Activated CD8-positive, alpha-beta T cell treated with anti-CD3 and anti-CD28 coated beads, Interleukin-2, amount 10 ng/mL, durations not matched to agents 7 days and 5 days (primary cell): ENCODE measurements around the gene KYAT1. TPM values are rescaled to one million over a fixed set of nuclear protein-coding genes. Genes with fewer than 3 reads are reported as not detected.
A peak's percentile ranks its signal among the peaks of the same experiment; 100 is the strongest.

Experiments
- ATAC-seq: fragments of 150-1000 bp; cut with Tn5 transposase; one replicate; pipeline ENCODE4 v1.10.0; 2021; ENCODE audit warnings: moderate library complexity
- CTCF ChIA-PET: fragments of 350-600 bp; sonication (Branson Sonifier 250); formaldehyde crosslinking; loops from one replicate; lab custom pipeline; 2021; ENCODE audit warnings: antibody characterized with exemption; lab: Charles Lee
- POLR2A ChIA-PET: fragments of 350-600 bp; sonication (Branson Sonifier 250); formaldehyde crosslinking; loops from one replicate; lab custom pipeline; 2021; ENCODE audit warnings: antibody characterized with exemption; lab: Charles Lee
- DNase-seq: peaks from one replicate; pipeline ENCODE4 v3.0.0-alpha.2; 2020
- H3K27ac Mint-ChIP-seq: one replicate; pipeline ENCODE4 v1.8.0; 2021; ENCODE audit warnings: mild to moderate bottlenecking, mixed read lengths
- H3K27me3 Mint-ChIP-seq: one replicate; pipeline ENCODE4 v1.8.0; 2021; ENCODE audit warnings: low read depth, mixed read lengths
- H3K36me3 Mint-ChIP-seq: one replicate; pipeline ENCODE4 v1.8.0; 2021; ENCODE audit warnings: low read depth, mixed read lengths
- H3K4me1 Mint-ChIP-seq: one replicate; pipeline ENCODE4 v1.8.0; 2021; ENCODE audit warnings: low read depth, mixed read lengths
- H3K4me3 Mint-ChIP-seq: one replicate; pipeline ENCODE4 v1.8.0; 2021; ENCODE audit warnings: mild to moderate bottlenecking, mixed read lengths
- H3K9me3 Mint-ChIP-seq: one replicate; pipeline ENCODE4 v1.8.0; 2022; ENCODE audit warnings: mixed read lengths; ENCODE audit not compliant: insufficient read depth
- total RNA-seq, 2 experiments: library from RNA; stranded (reverse); gene quantifications; one replicate each; pipeline ENCODE4 v1.2.3, GENCODE V29; 2021

KYAT1 gene
- total RNA-seq, 2 experiments from 2014 or later, result 12.6 to 13.0 TPM

GRCh38 chr9:128787659-128788058 lies 94.1 kb downstream of the KYAT1 start:
- CTCF ChIA-PET, result interaction anchor here (1.6 to 2.5 kb wide), 2 partner anchors 17 to 30 kb away, joined by 10 to 20 read pairs; partner anchors contain the start of gene ENDOG
- POLR2A ChIA-PET, result interaction anchor here (1.5 to 1.6 kb wide), 3 partner anchors 15 to 31 kb away, joined by 6 to 10 read pairs (median 7); partner anchors contain the start of gene ENDOG
- H3K27ac Mint-ChIP-seq, result peak overlapping the region; percentile 89
- H3K4me3 Mint-ChIP-seq, result peak overlapping the region; percentile 95
- DNase-seq (peak; percentile 28), ATAC-seq (no peak)
- peaks cover 21% of the 10 kb centered on the region for H3K4me1 Mint-ChIP-seq
- peaks cover 13% of the 10 kb centered on the region for H3K36me3 Mint-ChIP-seq
- H3K9me3 Mint-ChIP-seq, result no peaks in the 10 kb centered on the region
- no peaks in the 10 kb centered on the region for H3K27me3 Mint-ChIP-seq

GRCh38 chr9:128786681-128787601 lies 94.8 kb downstream of the KYAT1 start, which contains the start of gene TBC1D13:
Gene TBC1D13 (plus strand): TSS chr9:128787253. CDS start chr9:128787354, 101 bp downstream.
- H3K36me3 Mint-ChIP-seq, result peaks cover 10% of the 10 kb centered on the region
- no peaks in the 10 kb centered on the region for H3K27me3 Mint-ChIP-seq
- ATAC-seq (peak; percentile 98), DNase-seq (peak; percentile 91)
- no peaks in the 10 kb centered on the region for H3K9me3 Mint-ChIP-seq
- ChIA-PET CTCF (no interaction called here), POLR2A (interaction anchor here (0.6 to 1.5 kb wide), 3 partner anchors 15 to 31 kb away, joined by 3 to 6 read pairs (median 4); partner anchors contain the start of gene ENDOG)
- H3K4me1 Mint-ChIP-seq, result peaks cover 21% of the 10 kb centered on the region
- peak within 1 kb of the TSS; percentile 95 for H3K4me3 Mint-ChIP-seq
- peak within 1 kb of the TSS; percentile 89 for H3K27ac Mint-ChIP-seq

- ChIA-PET POLR2A (interaction anchor here (1.2 kb wide), 1 partner anchor 33 kb away, joined by 4 read pairs; the partner anchor contains the start of gene ENDOG), CTCF (no interaction called here)
- ATAC-seq (no peak), DNase-seq (no peak)
- no peaks in the 10 kb centered on the region for H3K9me3 Mint-ChIP-seq
- H3K27ac Mint-ChIP-seq, result no peak overlapping the region
- H3K4me1 Mint-ChIP-seq, result peaks cover 25% of the 10 kb centered on the region
- H3K4me3 Mint-ChIP-seq, result no peak overlapping the region
- H3K36me3 Mint-ChIP-seq, result peaks cover 2% of the 10 kb centered on the region
- H3K27me3 Mint-ChIP-seq, result peaks cover 2% of the 10 kb centered on the region
Measured at GRCh38 chr9:128785427-128785826, 96.3 kb downstream of the KYAT1 start.

Other genes with a start within 250 kb of the KYAT1 start
- gene DYNC2I2, start 225.1 kb downstream of the KYAT1 start, total RNA-seq, result 10 to 100 TPM; 68.9 to 76.3 TPM
- 100 to 1,000 TPM; 574 to 607 TPM for gene SET, start 192.7 kb downstream of the KYAT1 start, total RNA-seq
- gene PKN3, start 179.4 kb downstream of the KYAT1 start, total RNA-seq, result 1 to 10 TPM; 7.6 to 8.0 TPM
- gene ZDHHC12, start 157.8 kb downstream of the KYAT1 start, total RNA-seq, result 10 to 100 TPM; 80.4 to 88.4 TPM
- gene ZER1, start 110.0 kb downstream of the KYAT1 start, total RNA-seq, result 10 to 100 TPM; 15.3 to 15.9 TPM
- gene TBC1D13, start 94.7 kb downstream of the KYAT1 start, total RNA-seq, result 10 to 100 TPM; 19.1 to 22.5 TPM
- 10 to 100 TPM; 23.9 to 24.7 TPM for gene ENDOG, start 63.5 kb downstream of the KYAT1 start, total RNA-seq
- 10 to 100 TPM; 77.3 to 81.2 TPM for gene SPOUT1, start 52.2 kb downstream of the KYAT1 start, total RNA-seq
- 10 to 100 TPM; 26.1 to 27.2 TPM for gene LRRC8A, start 183 bp upstream of the KYAT1 start, total RNA-seq
- gene PHYHD1, start 39.0 kb upstream of the KYAT1 start, total RNA-seq, result under 1 TPM; 0.55 to 0.68 TPM
- 1 to 10 TPM; 7.9 to 8.7 TPM for gene DOLK, start 65.7 kb upstream of the KYAT1 start, total RNA-seq
- 10 to 100 TPM; 83.8 to 85.2 TPM for gene NUP188, start 65.7 kb upstream of the KYAT1 start, total RNA-seq
- 100 to 1,000 TPM; 107 to 109 TPM for gene SH3GLB2, start 146.4 kb upstream of the KYAT1 start, total RNA-seq
- gene MIGA2, start 154.7 kb upstream of the KYAT1 start, total RNA-seq, result 10 to 100 TPM; 38.3 to 45.6 TPM
- 10 to 100 TPM; 15.9 to 18.8 TPM for gene DOLPP1, start 199.2 kb upstream of the KYAT1 start, total RNA-seq
- 10 to 100 TPM; 21.9 to 22.2 TPM for gene CRAT, start 228.8 kb upstream of the KYAT1 start, total RNA-seq
- 100 to 1,000 TPM; 114 to 125 TPM for gene PTPA, start 229.5 kb upstream of the KYAT1 start, total RNA-seq